ENCODE results near the gene AP1B1.

AP1B1 gene

DNA sequence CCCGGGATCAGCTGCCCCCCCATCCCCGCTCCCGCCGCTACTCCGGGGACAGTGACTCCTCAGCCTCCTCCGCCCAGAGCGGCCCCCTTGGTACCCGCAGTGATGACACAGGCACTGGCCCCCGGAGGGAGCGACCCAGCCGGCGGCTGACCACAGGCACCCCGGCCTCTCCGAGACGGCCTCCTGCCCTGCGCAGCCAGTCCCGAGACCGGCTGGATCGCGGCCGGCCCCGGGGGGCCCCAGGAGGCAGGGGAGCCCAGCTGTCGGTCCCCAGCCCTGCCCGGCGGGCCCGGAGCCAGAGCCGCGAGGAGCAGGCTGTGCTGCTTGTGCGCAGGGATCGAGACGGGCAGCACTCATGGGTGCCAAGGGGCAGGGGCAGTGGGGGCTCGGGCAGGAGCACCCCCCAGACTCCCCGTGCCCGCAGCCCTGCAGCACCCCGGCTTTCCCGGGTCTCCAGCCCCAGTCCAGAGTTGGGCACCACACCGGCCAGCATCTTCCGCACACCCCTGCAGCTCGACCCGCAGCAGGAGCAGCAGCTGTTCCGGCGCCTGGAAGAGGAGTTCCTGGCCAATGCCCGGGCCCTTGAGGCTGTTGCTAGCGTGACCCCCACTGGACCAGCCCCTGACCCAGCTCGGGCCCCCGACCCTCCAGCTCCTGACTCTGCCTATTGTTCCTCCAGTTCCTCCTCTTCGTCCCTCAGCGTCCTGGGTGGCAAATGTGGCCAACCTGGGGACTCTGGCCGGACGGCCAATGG is 76.7 kb downstream of the AP1B1 start:
- FAIRE-seq = no peak

DNA sequence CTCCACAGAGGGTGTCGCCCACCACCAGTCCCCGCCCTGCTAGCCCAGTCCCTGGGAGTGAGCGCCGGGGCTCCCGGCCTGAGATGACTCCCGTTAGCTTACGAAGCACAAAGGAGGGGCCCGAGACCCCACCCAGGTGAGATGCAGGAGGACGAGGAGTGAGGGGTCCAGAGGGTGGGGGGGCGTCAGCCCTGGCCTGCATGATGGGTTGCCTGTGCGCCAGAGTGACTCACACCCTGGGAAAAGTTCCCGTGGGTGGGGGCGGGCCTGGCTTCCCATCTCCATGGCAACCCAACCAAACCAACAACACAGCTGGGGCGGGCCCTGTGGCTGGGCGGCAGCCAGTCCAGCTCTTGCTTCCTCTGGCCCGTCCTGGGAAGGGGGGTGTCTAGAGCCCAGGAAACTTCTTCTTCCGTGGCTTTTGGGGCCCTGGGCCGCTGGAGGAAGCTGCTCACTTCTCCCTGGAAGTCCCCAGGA is 77.5 kb downstream of the AP1B1 start:
- FAIRE-seq = no peak

DNA sequence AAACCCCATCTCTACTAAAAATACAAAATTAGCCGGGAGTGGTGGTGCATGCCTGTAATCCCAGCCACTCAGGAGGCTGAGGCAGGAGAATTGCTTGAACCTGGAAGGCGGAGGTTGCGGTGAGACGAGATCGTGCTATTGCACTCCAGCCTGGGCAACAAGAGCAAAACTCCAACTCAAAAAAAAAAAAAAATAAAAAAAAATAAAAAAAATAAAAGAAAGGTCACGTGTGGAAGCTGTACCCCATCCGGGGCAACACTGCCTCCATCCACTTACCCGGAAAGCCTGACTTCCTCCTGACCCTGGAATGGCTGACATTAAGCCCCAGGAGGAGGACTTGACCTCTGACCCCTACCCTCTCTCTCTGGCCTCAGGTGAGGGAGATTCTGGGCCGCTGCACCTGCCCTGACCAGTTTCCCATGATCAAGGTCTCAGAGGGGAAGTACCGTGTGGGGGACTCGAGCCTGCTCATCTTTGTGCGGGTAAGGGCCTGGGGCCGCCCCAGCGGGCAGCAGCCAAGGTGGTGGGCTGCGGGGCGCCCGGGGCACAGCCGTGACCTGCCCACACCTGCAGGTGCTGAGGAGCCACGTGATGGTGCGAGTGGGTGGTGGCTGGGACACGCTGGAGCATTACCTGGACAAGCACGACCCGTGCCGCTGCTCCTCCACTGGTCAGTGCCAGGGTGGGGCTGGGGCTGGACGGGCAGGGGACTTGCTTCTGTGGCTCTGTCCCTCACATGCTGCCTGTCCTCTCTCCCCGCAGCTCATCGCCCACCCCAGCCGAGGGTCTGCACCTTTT is 78.1 kb downstream of the AP1B1 start:
- FAIRE-seq = no peak

DNA sequence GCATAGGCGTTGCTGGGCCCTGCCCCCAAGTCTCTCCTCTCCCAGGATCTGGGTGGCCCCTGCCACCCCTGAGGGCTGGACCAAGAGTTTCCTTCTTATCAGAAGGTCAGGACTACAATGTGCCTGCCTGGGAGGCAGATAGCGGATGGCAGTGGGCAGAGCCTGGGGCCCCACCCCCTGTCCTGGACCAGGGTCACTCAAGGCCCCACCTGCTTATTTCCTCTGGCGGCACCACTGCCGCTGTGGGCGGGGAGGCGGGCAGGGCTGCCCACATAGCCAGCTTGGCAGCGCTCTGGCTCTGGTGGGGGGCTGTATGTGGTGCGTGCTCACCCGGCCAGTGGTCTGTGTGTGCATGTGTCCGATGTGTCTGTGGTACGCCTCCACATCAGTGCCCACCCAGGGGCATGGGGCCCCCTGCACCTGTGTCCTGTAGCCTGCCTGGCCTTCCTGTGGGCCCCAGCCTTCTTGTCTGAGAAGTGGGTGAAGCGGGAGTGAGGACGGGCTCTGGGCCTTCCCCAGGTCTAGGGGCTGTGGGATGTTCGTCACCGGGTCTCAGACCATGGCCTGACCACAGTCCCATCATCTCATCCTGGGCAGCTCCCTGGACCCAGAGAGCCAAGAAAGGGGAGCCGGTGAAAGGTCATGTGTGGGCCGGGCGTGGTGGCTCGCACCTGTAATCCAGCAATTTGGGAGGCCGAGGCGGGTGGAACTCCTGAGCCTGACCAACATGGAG is 78.9 kb downstream of the AP1B1 start:
- no peak for FAIRE-seq

DNA sequence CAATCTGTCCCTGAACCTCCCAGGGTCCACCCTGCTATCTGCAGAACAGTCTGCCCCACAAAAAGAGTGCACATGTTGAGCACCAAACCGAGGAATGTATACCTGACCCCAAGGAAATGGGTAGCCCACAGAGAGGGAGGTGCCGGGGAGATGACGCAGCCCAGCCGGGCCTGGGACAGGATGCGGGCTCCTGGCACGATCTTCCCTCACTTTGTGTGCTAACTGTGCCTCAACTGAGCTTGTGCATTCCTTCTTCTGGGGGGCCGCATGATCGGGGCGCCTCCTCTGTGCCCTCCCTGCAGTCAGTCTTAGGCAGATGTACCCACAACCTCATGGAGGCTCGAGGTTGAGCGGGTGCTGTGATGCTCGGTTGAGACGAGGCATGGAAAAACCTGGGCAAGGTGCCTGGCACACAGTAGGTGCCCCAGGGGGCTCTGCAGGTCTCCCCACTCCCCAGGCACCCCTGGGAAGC is 79.5 kb downstream of the AP1B1 start:
- FAIRE-seq = no peak

DNA sequence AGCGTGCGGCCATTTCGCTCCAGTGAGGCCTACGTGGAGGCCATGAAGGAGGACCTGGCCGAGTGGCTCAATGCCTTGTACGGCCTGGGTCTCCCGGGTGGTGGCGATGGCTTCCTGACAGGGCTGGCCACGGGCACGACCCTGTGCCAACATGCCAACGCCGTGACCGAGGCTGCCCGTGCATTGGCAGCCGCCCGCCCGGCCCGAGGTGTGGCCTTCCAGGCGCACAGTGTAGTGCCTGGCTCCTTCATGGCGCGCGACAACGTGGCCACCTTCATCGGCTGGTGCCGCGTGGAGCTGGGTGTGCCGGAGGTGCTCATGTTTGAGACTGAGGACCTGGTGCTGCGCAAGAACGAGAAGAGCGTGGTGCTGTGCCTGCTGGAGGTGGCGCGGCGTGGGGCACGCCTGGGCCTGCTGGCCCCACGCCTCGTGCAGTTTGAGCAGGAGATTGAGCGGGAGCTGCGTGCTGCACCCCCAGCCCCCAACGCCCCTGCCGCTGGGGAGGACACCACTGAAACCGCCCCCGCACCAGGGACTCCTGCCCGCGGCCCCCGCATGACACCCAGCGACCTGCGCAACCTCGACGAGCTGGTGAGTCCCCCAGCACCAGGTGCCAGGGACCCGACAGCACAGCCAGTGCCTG is 80.1 kb downstream of the AP1B1 start:
- FAIRE-seq = no peak

DNA sequence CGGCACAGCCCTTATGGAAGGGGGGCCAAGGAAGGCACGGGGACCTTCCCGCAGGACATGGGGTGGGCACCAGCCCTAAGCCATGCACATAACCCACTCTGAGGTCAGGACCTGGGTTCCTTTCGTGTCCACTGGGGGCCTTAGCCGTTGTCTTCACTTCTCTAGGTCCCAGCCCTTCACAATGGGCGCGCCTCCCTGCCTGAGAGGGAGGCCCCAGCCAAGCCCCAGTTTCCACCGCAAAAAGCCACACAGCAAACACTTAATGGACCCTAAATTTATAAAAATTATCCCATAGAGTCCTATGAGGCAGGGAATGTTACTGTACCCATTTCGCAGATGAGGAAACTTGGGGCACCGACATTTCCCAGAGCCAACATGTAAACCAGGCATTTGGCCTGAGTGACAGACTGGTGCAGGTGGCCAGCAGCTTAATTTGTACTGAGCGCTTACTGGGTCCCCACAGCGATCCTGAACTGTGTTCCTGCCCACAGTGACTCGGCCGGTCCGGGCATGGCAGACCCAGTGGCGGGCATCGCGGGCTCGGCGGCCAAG is 80.7 kb downstream of the AP1B1 start:
- FAIRE-seq = no peak

DNA sequence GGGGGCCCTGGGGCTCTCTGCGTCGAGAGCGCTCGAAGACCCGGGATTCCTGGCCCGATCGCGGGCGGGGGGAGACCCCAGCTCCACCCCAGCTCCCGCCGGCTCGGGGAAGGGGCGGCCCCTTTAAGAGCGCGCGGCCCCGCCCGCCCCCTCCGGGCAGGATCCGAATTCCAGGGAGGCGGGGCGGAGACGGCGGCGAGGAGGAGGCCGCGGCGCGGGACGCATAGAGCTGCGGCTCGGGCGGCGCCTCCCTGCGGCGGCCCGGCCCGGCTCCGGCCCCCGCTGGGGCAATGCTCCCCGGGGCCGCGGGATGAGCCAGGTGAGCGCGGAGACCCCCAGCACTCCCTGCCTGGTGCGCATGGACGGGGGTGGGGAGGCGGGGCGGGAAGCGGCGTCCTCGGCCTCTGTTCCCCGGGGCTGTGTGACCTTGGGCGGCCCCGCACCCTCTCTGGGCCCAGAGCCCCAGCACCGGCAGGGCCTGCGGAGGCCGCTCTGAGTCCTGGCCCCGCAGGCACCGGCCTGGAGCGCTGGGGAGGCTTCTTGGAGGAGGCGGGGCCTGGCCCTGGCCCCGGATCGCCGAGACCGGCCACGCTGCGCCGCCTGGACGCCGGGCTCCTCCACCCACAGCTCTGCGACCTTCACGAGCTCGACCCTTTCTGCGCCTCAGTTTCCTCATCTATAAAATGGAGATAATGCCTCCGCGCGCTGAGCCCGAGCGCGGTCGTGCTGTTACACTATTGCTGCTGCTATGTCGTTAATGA is 81.4 kb downstream of the AP1B1 start:
- no peak for FAIRE-seq

DNA sequence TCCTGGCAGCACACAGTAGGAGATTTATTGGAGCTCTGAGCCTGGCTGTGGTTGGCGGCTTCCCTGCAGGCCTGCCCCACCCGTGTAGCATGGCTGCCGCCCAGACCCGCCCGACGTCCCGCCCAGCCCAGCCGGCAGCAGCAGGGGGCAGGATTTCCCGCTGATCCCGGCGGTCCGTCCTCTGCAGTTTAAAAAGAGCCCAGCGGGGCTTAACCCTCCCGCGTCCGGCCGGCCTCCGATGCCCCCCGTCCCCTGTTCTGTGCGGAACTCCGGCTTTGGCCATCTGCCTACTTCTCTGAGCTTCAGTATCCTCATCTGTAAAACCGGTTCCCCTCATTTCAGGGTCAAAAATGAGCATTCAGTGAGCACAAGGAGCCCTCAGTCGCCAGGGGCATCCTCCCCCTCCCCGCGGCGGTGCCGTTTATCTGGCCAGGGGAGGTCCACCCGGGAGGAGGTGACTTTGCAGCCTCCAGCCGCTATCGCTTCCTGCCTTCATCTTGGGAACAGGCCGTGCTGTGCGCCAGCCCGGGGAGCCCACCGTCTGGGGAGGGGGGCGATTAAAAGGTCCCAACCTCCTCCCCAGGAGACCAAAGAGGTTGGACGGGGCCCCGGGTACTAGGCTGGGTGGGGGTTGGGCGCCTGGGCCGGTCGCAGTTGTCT is 82.1 kb downstream of the AP1B1 start, which contains the start of gene GAS2L1:
TSS of gene GAS2L1 (plus strand) at position 476 of the 660 bp plus-strand sequence. CDS start 1,456 bp downstream, outside the sequence.
- no peak for FAIRE-seq

DNA sequence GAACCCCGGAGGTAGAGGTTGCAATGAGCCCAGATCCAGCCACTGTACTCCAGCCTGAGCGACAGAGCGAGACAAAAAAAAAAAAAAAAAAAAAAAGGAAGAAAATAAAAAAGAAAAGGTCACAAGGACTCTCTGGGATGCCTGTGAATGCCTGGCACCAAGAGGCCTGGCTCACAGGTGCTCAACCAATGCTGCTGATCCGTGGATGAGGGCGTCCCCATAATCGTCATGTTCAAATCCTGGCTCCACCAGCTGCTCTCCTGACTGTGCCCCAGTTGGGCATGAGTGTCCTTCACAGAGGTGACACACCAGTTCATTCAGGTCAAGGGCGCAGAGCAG is 82.6 kb downstream of the AP1B1 start:
- no peak for FAIRE-seq

DNA sequence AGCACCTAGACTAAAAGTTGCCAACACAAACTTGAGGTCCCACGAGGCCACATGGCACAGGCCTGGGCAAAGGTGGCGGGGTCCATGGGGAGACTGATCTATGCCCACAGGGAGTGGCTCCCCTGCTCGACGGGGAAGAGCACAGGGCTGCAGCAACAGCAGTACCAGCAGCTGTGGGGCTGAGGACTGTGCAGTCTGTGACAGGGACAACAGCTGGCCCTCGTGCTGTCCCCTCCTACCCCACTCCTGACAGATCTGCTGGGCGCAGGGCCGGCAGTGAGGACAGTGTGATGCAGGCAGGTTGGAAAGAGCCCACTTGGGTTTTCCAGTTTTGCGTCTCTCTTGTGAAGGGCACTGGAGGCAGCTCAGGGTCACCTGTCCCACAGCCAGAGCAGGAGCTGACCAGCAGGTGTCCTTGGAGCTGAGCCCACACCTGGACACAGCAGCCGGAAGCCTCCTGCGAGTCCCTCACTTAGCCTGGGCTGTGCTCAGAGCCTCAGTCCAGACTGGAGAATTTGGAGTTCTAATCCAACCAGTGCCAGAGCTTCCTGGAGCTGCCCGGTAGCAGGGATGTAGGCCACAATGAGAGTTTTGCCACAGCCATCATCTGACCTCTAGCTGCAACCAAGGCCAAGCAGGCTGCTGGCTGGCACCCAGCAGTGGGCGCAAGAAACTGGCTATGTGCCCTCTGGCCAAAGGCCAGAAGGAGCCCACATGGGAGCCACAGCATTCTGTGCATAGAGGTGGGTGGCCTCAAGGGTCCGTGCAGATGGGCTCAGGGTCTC is 85.5 kb downstream of the AP1B1 start:
- no peak for FAIRE-seq

DNA sequence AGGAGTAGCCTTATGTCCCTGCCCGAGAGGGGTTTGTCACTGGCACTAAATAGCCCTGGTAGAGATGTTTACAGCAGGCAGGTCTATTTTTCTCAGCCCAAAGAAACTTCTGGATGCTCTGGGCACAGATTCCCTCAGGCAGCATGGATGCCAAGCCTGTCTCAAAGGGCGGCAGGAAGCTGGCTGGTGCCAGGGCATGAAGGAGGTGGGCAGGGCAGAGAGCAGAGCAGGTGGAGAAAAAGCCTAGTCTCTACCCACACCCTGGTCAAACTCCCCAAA is 86.0 kb downstream of the AP1B1 start:
- FAIRE-seq = no peak

DNA sequence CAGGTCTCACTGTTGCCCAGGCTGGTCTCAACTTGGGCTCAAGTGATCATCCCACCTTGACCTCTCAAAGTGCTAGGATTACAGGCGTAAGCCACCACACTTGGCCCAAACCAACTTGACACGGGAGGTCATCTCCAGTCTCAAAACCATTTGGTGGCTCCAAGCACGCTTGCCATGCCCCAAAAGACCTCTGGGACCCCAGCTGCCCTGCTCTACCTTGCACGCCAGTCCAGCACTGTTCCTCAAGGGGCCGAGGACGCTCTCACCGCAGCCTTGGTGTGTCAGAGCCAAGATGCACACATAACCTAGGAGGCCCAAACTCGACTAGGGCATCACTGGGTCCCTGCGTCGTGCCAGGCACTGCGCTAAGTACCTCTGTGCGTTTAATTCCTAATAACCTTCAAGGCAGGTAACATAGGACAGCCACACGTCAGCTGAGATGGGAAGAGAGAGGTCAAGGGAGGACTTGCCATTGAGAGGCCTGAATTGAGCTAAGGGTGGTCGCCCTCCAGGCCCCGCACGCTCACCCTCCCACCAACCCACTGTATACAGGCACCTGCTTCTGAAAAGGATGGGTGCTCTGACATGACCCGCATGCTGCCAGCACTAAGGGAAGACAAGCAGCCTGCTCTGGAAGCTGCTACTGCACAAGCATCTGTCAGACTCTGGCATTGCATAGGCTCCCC is 86.5 kb downstream of the AP1B1 start:
- no peak for FAIRE-seq

DNA sequence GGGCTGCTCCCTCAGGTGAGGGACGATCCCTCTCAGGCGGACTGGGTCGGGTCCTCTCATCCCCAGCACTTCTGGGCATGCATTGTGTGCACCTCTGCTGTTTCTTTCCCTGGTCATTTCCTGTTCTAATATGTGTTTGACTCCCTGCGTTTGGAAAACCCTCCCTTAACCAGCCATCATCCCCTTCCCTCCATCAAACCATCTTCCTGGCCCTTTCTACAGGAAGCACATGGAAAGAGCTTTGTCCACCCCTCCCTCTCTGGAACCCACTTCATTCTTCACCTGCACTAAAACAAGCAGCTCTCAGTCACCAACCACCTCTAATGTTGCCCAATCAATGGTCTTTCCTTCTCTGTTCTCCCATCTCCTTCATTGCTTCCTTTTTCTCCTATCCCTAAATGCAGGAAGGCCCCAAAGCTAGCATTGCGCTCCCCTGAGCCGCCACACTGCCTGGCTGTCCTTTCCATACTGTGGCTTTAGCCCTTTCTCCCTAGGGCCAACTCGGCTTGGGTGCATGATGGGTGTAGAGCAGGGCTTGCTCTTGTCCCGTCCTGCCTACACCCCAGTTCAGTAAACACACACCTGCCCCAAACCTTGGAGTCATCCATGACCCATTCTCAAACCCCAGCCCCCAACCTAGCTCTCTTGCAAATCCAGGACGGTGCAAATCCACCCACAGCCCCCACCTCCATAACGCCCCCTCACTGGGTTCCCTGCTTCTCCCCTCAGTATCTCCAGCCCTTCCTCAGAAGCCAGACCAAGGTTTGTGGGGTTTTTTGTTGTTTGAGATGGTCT is 87.4 kb downstream of the AP1B1 start:
- no peak for FAIRE-seq

DNA sequence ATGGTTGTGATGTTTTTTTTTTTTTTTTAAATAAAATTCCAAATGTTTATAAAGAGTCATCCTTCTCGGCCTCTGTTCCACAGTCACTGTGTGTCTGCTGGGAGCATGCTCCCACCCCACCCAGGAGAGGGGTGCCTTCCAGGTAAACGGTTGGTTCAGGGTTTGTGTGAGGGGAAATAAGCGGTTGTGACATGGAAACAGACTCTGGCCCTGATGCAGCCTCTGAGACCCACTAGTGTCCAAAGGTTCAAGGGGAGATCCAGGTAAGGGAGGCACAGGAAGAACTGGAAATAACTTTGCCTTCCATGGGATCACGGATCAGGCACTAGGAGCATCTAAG is 87.9 kb downstream of the AP1B1 start:
- no peak for FAIRE-seq

DNA sequence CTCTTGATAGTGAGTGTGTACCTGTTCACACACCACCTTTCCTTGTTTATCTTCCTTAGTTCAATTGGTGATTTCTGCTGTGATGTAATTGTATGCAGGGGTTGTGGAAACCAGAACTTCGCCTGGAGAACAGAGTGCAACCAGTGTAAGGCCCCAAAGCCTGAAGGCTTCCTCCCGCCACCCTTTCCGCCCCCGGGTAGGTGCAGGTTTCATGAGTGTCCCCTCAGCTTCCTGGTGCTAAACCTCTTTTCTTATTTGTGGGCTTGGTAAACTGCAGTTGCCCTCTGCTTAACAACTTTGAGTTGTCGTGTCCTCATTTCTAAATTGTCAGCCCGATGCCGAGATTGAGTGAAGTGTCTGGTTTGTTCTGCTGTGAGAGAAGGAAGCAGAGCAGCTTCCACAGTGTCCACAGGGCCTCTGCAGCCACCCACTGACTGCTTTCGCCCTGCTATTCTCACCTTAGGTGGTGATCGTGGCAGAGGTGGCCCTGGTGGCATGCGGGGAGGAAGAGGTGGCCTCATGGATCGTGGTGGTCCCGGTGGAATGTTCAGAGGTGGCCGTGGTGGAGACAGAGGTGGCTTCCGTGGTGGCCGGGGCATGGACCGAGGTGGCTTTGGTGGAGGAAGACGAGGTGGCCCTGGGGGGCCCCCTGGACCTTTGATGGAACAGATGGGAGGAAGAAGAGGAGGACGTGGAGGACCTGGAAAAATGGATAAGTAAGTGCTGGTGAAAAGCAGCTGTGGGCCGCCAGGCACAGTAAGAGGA is 89.1 kb downstream of the AP1B1 start:
- no peak for FAIRE-seq

DNA sequence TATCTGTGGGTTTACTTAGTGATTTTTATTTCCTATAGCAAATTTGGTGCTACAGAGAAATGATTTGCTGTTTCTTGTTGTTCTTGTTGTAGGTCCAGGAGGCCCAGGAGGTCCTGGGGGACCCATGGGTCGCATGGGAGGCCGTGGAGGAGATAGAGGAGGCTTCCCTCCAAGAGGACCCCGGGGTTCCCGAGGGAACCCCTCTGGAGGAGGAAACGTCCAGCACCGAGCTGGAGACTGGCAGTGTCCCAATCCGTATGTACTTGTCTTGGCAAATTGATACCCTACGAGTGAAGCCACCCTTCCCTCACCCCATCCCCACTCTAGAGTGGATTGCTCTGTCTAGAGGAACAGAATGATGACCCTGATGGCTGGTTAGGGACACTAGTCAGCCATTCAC is 89.7 kb downstream of the AP1B1 start:
- no peak for FAIRE-seq

DNA sequence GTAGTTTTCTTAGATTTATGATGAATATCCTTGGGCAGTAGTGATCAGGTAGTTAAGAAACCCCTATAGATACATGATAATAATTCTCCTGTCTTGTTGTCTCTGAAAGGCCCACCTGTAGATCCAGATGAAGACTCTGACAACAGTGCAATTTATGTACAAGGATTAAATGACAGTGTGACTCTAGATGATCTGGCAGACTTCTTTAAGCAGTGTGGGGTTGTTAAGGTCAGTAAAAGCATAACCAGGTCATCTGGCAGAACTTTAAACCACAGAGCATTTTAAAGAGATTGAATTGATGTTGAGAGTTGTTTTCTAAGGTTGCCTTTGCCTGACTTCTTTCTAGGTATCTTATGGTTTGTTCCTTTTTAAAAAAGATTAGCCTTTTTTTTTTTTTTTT is 96.0 kb downstream of the AP1B1 start:
- no peak for FAIRE-seq

Measured in colon (tissue), 2 donors.